Measurements from ENCODE around the gene RPA4. TPM values are rescaled to one million over a fixed set of nuclear protein-coding genes. Genes with fewer than 3 reads are reported as not detected.

The RPA4 gene
- total RNA-seq, 1 experiment from 2014 or later: 0.17 TPM

- Mint-ChIP-seq H3K9me3 (no peaks in the 10 kb centered on the region), H3K4me3 (no peak overlapping the region), H3K36me3 (no peaks in the 10 kb centered on the region), H3K27me3 (ENCODE audit: low read depth) (no peaks in the 10 kb centered on the region), H3K27ac (no peak overlapping the region), H3K4me1 (peaks cover 48% of the 10 kb centered on the region)
- no peak for TF ChIP-seq MLX (CRISPR knock-in tag; IDR thresholded peaks at IDR 0.05)
- no peak for TF ChIP-seq ELF4 (CRISPR knock-in tag; IDR thresholded peaks at IDR 0.05; ENCODE audit: low read depth)
- TF ChIP-seq ERG (CRISPR knock-in tag; IDR thresholded peaks at IDR 0.05): no peak
- TF ChIP-seq E2F4 (CRISPR knock-in tag; IDR thresholded peaks at IDR 0.05; ENCODE audit: borderline replicate concordance, low read depth): no peak
- no peak for TF ChIP-seq ZNF317 (CRISPR knock-in tag; IDR thresholded peaks at IDR 0.05; ENCODE audit: borderline replicate concordance, low read depth)
- no peak for TF ChIP-seq EMX1 (CRISPR knock-in tag; IDR thresholded peaks at IDR 0.05)
- no peak for TF ChIP-seq NR1H2 (CRISPR knock-in tag; IDR thresholded peaks at IDR 0.05)
- no peak for TF ChIP-seq TEAD4 (CRISPR knock-in tag; IDR thresholded peaks at IDR 0.05)
- no peak for TF ChIP-seq ZNF396 (CRISPR knock-in tag; IDR thresholded peaks at IDR 0.05; ENCODE audit: borderline replicate concordance)
- no peak for TF ChIP-seq PRDM15 (CRISPR knock-in tag; IDR thresholded peaks at IDR 0.05)
- no peak for TF ChIP-seq GABPB1 (CRISPR knock-in tag; IDR thresholded peaks at IDR 0.05)
- no peak for TF ChIP-seq NR2C2 (CRISPR knock-in tag; IDR thresholded peaks at IDR 0.05)
- ATAC-seq (peak; percentile 94), DNase-seq (ENCODE audit: low spot score) (peak; percentile 35)
- ChIA-PET POLR2A (no interaction called here), CTCF (interaction anchor here (0.6 to 2.4 kb wide), 3 partner anchors 73 to 1671 kb away, joined by 3 to 7 read pairs (median 3); no protein-coding TSS in a partner anchor)
Measured at GRCh38 chrX:96843566-96843965, 40.1 kb upstream of the RPA4 start.

- no peaks in the 10 kb centered on the region for H3K27me3 Mint-ChIP-seq (ENCODE audit: low read depth)
- 0 out of 2 replicates have a peak overlapping the region, but pooled peaks have one; percentile 36 for H3K27ac Mint-ChIP-seq
- no peaks in the 10 kb centered on the region for H3K9me3 Mint-ChIP-seq
- no peaks in the 10 kb centered on the region for H3K36me3 Mint-ChIP-seq
- H3K4me3 Mint-ChIP-seq: no peak overlapping the region
- CTCF ChIA-PET: no interaction called here
- DNase-seq (ENCODE audit: low spot score) (no peak), ATAC-seq (peak; percentile 60)
- POLR2A ChIA-PET: no interaction called here
- peaks cover 37% of the 10 kb centered on the region for H3K4me1 Mint-ChIP-seq
- TF ChIP-seq ZNF219 (CRISPR knock-in tag; IDR thresholded peaks at IDR 0.05; ENCODE audit: borderline replicate concordance): no peak
- no peak for TF ChIP-seq NR1H2 (CRISPR knock-in tag; IDR thresholded peaks at IDR 0.05)
- no peak for TF ChIP-seq PRRX2 (CRISPR knock-in tag; IDR thresholded peaks at IDR 0.05)
- TF ChIP-seq FOXP1 (CRISPR knock-in tag; IDR thresholded peaks at IDR 0.05; ENCODE audit: borderline replicate concordance): no peak
- TF ChIP-seq PREB (CRISPR knock-in tag; IDR thresholded peaks at IDR 0.05; ENCODE audit: borderline replicate concordance): no peak
- no peak for TF ChIP-seq PRDM15 (CRISPR knock-in tag; IDR thresholded peaks at IDR 0.05)
- no peak for TF ChIP-seq TEAD4 (CRISPR knock-in tag; IDR thresholded peaks at IDR 0.05)
- no peak for TF ChIP-seq ATF3 (CRISPR knock-in tag; conservative IDR thresholded peaks at IDR 0.05)
- TF ChIP-seq E2F1 (CRISPR knock-in tag; IDR thresholded peaks at IDR 0.05): no peak
- no peak for TF ChIP-seq ZNF121 (CRISPR knock-in tag; IDR thresholded peaks at IDR 0.05)
- TF ChIP-seq ZNF263 (CRISPR knock-in tag; IDR thresholded peaks at IDR 0.05; ENCODE audit: low read depth): no peak
Measured at GRCh38 chrX:96846841-96847240, 36.9 kb upstream of the RPA4 start.
